GM23338 (cell line): ENCODE measurements around the gene TMEM11. TPM values are rescaled to one million over a fixed set of nuclear protein-coding genes. Genes with fewer than 3 reads are reported as not detected.

Source experiments
- ATAC-seq: fragments of 200-7000 bp; cut with Tn5 transposase; 3 replicates; pipeline ENCODE4 v1.9.1; 2020
- DNase-seq: peaks from one replicate; pipeline ENCODE4 v3.0.0-alpha.2; 2015; ENCODE audit warnings: low spot score
- H2AFZ ChIP-seq: fragments of 200-600 bp; sonication (generic); 2 replicates; pipeline ENCODE4 v1.8.0; 2016; ENCODE audit warnings: antibody characterized with exemption, mild to moderate bottlenecking, moderate library complexity
- H3F3A ChIP-seq: fragments of 200-600 bp; sonication (generic); replicated peaks from 2 replicates; pipeline ENCODE4 v1.8.0; 2017; ENCODE audit warnings: antibody characterized with exemption, mixed run types, low read depth
- H3K27ac ChIP-seq: fragments of 200-600 bp; sonication (generic); 2 replicates; pipeline ENCODE4 v1.6.1; 2016; ENCODE audit warnings: low read depth
- H3K27me3 ChIP-seq: fragments of 200-600 bp; sonication (generic); 2 replicates; pipeline ENCODE4 v1.8.0; 2016; ENCODE audit warnings: mild to moderate bottlenecking, mixed run types, moderate library complexity; ENCODE audit not compliant: insufficient read depth
- H3K36me3 ChIP-seq: fragments of 200-600 bp; sonication (generic); 2 replicates; pipeline ENCODE4 v1.8.0; 2016; ENCODE audit warnings: mild to moderate bottlenecking; ENCODE audit not compliant: insufficient read depth
- H3K4me1 ChIP-seq: fragments of 200-600 bp; sonication (generic); 2 replicates; pipeline ENCODE4 v1.8.0; 2016; ENCODE audit warnings: mild to moderate bottlenecking, moderate library complexity; ENCODE audit not compliant: insufficient read depth
- H3K4me2 ChIP-seq: fragments of 200-600 bp; sonication (generic); 2 replicates; pipeline ENCODE4 v1.7.1; 2017; ENCODE audit warnings: mixed run types
- H3K4me3 ChIP-seq: fragments of 200-600 bp; sonication (generic); 2 replicates; pipeline ENCODE4 v1.6.1; 2016; ENCODE audit warnings: mixed run types
- H3K79me2 ChIP-seq: fragments of 200-600 bp; sonication (generic); replicated peaks from 2 replicates; pipeline ENCODE4 v1.8.0; 2017; ENCODE audit warnings: mild to moderate bottlenecking; ENCODE audit not compliant: insufficient read depth
- H3K9me2 ChIP-seq: fragments of 200-600 bp; sonication (generic); 2 replicates; pipeline ENCODE4 v1.8.0; 2017; ENCODE audit not compliant: insufficient read depth
- H4K20me1 ChIP-seq: fragments of 200-600 bp; sonication (generic); replicated peaks from 2 replicates; pipeline ENCODE4 v1.8.0; 2017; ENCODE audit warnings: mild to moderate bottlenecking; ENCODE audit not compliant: insufficient read depth
- H3K27ac Mint-ChIP-seq: 2 replicates; pipeline ENCODE4 v1.8.0; 2020; ENCODE audit warnings: inconsistent platforms, mild to moderate bottlenecking, moderate library complexity, mixed read lengths
- H3K27me3 Mint-ChIP-seq: 3 replicates; pipeline ENCODE4 v1.8.0; 2022; ENCODE audit warnings: low read depth, mild to moderate bottlenecking, moderate library complexity, mixed read lengths, inconsistent platforms; ENCODE audit not compliant: insufficient read depth, poor library complexity
- H3K36me3 Mint-ChIP-seq: 3 replicates; pipeline ENCODE4 v1.8.0; 2021; ENCODE audit warnings: low read depth, mild to moderate bottlenecking, inconsistent platforms, moderate library complexity, mixed read lengths
- H3K4me1 Mint-ChIP-seq: 3 replicates; pipeline ENCODE4 v1.8.0; 2020; ENCODE audit warnings: mild to moderate bottlenecking, inconsistent platforms, mixed read lengths
- H3K4me3 Mint-ChIP-seq: 3 replicates; pipeline ENCODE4 v1.8.0; 2021; ENCODE audit warnings: moderate library complexity, mild to moderate bottlenecking, inconsistent platforms, mixed read lengths
- H3K9me3 Mint-ChIP-seq: 3 replicates; pipeline ENCODE4 v1.8.0; 2020; ENCODE audit warnings: moderate library complexity, mild to moderate bottlenecking, inconsistent platforms, mixed read lengths
- JUNB ChIP-seq: IDR thresholded peaks from one replicate; pipeline ENCODE4 v1.6.1; 2016; ENCODE audit warnings: antibody characterized with exemption; ENCODE audit not compliant: unreplicated experiment
- NANOG ChIP-seq: IDR thresholded peaks from 2 replicates; pipeline ENCODE4 v1.6.1; 2016; ENCODE audit warnings: antibody characterized with exemption, borderline replicate concordance
- ZNF114 ChIP-seq: fragments of 250-450 bp; sonication (Bioruptor Pico); IDR thresholded peaks from 2 replicates; pipeline ENCODE4 v1.5.0; 2020; ENCODE audit warnings: mild to moderate bottlenecking, moderate library complexity
- polyA plus RNA-seq: library from polyadenylated mRNA; unstranded; fragments of >200 nt; fragmentation: Nextera tagmentation; extraction: Ambion mirVana; gene quantifications from 2 replicates; pipeline ENCODE4 v1.2.1, GENCODE V29; 2016
- total RNA-seq: library from RNA; depleted of rRNA; stranded (reverse); fragments of >200 nt; shearing (Covaris generic); gene quantifications from 2 replicates; pipeline ENCODE4 v1.2.3, GENCODE V29; 2014
- TF ChIP-seq, protein P1 (sequence below), 2 experiments: fragments of 200-600 bp in 1 of 2; sonication (generic) in 1 of 2; conservative IDR thresholded peaks; 2 replicates each; pipeline versions ENCODE4 v1.5.1 to v1.6.1; 2016 to 2017; ENCODE audit warnings: antibody characterized with exemption in 2 of 2, low read depth in 2 of 2, mild to moderate bottlenecking in 2 of 2, moderate library complexity in 1 of 2

TMEM11 gene
- total and polyA plus RNA-seq, 2 experiments from 2014 or later, result 38.5 to 90.2 TPM

DNA sequence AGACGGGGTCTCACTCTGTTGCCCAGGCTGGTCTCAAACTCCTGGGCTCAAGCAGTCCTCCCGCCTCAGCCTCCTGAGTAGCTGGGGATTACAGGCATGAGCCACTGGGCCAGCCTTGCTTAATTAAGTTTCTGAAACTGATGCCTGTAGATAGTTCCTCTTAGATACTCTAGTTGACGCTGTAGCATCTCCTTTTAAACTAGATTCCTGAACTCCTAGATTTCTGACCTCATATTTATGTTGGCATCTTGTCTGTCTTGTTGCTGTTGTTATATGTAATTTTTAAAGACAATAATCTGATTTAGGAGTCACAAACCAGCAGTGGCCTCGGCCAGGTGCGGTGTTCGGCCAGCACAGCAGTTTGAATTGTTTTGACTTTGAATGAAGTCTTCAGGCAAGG is 49.7 kb downstream of the TMEM11 start:
- H3K27ac Mint-ChIP-seq, result no peak overlapping the region
- H2AFZ ChIP-seq, result no peak overlapping the region
- H3K4me3 Mint-ChIP-seq, result no peak overlapping the region
- no peaks in the 10 kb centered on the region for H3F3A ChIP-seq
- no peaks in the 10 kb centered on the region for H3K9me2 ChIP-seq
- H3K27ac ChIP-seq, result no peak overlapping the region
- ATAC-seq, result no peak
- no peaks in the 10 kb centered on the region for H3K4me1 ChIP-seq
- no peak for TF ChIP-seq ZNF114
- TF ChIP-seq, protein P1, sequence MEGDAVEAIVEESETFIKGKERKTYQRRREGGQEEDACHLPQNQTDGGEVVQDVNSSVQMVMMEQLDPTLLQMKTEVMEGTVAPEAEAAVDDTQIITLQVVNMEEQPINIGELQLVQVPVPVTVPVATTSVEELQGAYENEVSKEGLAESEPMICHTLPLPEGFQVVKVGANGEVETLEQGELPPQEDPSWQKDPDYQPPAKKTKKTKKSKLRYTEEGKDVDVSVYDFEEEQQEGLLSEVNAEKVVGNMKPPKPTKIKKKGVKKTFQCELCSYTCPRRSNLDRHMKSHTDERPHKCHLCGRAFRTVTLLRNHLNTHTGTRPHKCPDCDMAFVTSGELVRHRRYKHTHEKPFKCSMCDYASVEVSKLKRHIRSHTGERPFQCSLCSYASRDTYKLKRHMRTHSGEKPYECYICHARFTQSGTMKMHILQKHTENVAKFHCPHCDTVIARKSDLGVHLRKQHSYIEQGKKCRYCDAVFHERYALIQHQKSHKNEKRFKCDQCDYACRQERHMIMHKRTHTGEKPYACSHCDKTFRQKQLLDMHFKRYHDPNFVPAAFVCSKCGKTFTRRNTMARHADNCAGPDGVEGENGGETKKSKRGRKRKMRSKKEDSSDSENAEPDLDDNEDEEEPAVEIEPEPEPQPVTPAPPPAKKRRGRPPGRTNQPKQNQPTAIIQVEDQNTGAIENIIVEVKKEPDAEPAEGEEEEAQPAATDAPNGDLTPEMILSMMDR (conservative IDR thresholded peaks at IDR 0.05; ENCODE audit: low read depth in 2 of 2), result 0 out of 4 replicates have a peak, but pooled peaks of 1 of the 2 experiments have one; percentile 11
- no peaks in the 10 kb centered on the region for H3K27me3 ChIP-seq
- H3K4me3 ChIP-seq, result no peak overlapping the region
- no peaks in the 10 kb centered on the region for H3K4me1 Mint-ChIP-seq
- H3K36me3 ChIP-seq, result no peaks in the 10 kb centered on the region
- no peaks in the 10 kb centered on the region for H3K36me3 Mint-ChIP-seq
- DNase-seq, result no peak
- H3K9me3 Mint-ChIP-seq, result no peaks in the 10 kb centered on the region
- H3K79me2 ChIP-seq, result no peaks in the 10 kb centered on the region
- peaks cover 6% of the 10 kb centered on the region; the same call in 1 of the 2 replicates for H4K20me1 ChIP-seq
- no peak overlapping the region for H3K4me2 ChIP-seq
- H3K27me3 Mint-ChIP-seq, result peaks cover 7% of the 10 kb centered on the region

DNA sequence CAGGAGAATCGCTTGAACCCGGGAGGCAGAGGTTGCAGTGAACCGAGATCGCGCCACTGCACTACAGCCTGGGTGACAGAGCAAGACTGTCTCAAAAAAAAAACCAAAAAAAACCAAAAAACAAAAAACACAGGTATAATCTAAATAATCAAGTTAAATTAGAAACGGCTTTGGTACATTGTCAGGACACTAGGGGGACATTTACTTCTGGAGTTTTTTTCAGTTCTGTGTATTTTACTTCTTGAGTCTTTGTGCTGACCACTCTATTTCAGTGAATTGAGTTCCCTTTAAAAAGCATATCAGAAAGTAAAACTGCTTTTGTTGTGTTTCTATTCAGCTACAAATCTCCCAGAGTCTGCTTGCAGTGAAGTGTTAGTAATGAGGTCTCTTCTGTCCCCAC is 50.9 kb downstream of the TMEM11 start:
- ATAC-seq (no peak), DNase-seq (no peak)
- H3K36me3 ChIP-seq, result no peaks in the 10 kb centered on the region
- no peak overlapping the region for H3K27ac ChIP-seq
- H3F3A ChIP-seq, result no peaks in the 10 kb centered on the region
- no peaks in the 10 kb centered on the region for H3K36me3 Mint-ChIP-seq
- no peaks in the 10 kb centered on the region for H3K79me2 ChIP-seq
- H3K4me2 ChIP-seq, result no peak overlapping the region
- H3K27me3 Mint-ChIP-seq, result peaks cover 7% of the 10 kb centered on the region
- H4K20me1 ChIP-seq, result peaks cover 6% of the 10 kb centered on the region; the same call in 1 of the 2 replicates
- no peak overlapping the region for H3K4me3 Mint-ChIP-seq
- no peak for TF ChIP-seq JUNB
- TF ChIP-seq, protein P1 (conservative IDR thresholded peaks at IDR 0.05; ENCODE audit: low read depth in 2 of 2), result peak in 1 of 2 experiments; percentile 36; a peak in 2 of 4 replicates
- no peaks in the 10 kb centered on the region for H3K4me1 ChIP-seq
- H3K4me1 Mint-ChIP-seq, result no peaks in the 10 kb centered on the region
- H3K9me3 Mint-ChIP-seq, result no peaks in the 10 kb centered on the region
- no peaks in the 10 kb centered on the region for H3K9me2 ChIP-seq
- no peak overlapping the region for H3K27ac Mint-ChIP-seq
- H3K27me3 ChIP-seq, result no peaks in the 10 kb centered on the region
- H3K4me3 ChIP-seq, result no peak overlapping the region
- no peak overlapping the region for H2AFZ ChIP-seq

DNA sequence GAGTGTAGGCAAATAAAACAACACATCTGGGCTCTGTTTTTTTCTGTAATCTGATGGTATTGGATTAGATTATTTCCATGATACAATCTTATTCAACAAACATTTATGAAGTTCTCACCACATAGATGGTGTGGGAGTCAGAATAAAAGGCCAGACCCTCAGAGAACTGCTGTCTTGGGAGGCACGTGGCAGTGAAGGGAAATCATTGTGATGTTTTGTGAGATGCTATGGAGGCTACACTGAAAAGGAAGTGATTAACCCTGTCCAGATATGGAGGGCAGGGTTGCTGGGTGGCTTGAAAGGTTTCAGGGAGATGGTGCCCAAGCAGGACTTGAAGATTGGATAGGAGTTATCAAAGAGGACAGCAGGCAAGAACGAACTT is 51.6 kb downstream of the TMEM11 start:
- no peak overlapping the region for H3K4me2 ChIP-seq

More for the DNA sequence above, 51.6 kb downstream of the TMEM11 start:
- H3K27ac ChIP-seq, result no peak overlapping the region
- Mint-ChIP-seq H3K36me3 (no peaks in the 10 kb centered on the region), H3K27ac (no peak overlapping the region), H3K4me3 (no peak overlapping the region), H3K4me1 (no peaks in the 10 kb centered on the region), H3K9me3 (no peaks in the 10 kb centered on the region), H3K27me3 (peaks cover 7% of the 10 kb centered on the region)
- ATAC-seq, result no peak
- TF ChIP-seq NANOG, result no peak
- H3K4me1 ChIP-seq, result no peaks in the 10 kb centered on the region
- peaks cover 6% of the 10 kb centered on the region; the same call in 1 of the 2 replicates for H4K20me1 ChIP-seq
- H3K27me3 ChIP-seq, result no peaks in the 10 kb centered on the region
- no peak overlapping the region for H3K4me3 ChIP-seq
- no peak overlapping the region for H2AFZ ChIP-seq
- no peaks in the 10 kb centered on the region for H3K36me3 ChIP-seq
- H3K9me2 ChIP-seq, result no peaks in the 10 kb centered on the region
- no peaks in the 10 kb centered on the region for H3K79me2 ChIP-seq
- DNase-seq, result no peak
- no peaks in the 10 kb centered on the region for H3F3A ChIP-seq
